GM23338 (cell line): Measurements from ENCODE around the gene MASP2.

Experiments
- CTCF ChIP-seq, 2 experiments: fragments of 200-600 bp in 1 of 2; sonication (generic) in 1 of 2; conservative IDR thresholded peaks; 2 replicates each; pipeline versions ENCODE4 v1.5.1 to v1.6.1; 2016 to 2017; ENCODE audit warnings: antibody characterized with exemption in 2 of 2, low read depth in 2 of 2, mild to moderate bottlenecking in 2 of 2, moderate library complexity in 1 of 2
- EZH2 ChIP-seq: fragments of 200-600 bp; sonication (generic); IDR thresholded peaks from one replicate; pipeline ENCODE4 v1.8.0; 2017; ENCODE audit warnings: antibody characterized with exemption, mild to moderate bottlenecking, low read depth; ENCODE audit not compliant: unreplicated experiment
- EZH2phosphoT487 ChIP-seq: fragments of 200-600 bp; sonication (generic); IDR thresholded peaks from one replicate; pipeline ENCODE4 v1.8.1; 2018; ENCODE audit warnings: antibody characterized with exemption; ENCODE audit not compliant: unreplicated experiment
- NANOG ChIP-seq: IDR thresholded peaks from 2 replicates; pipeline ENCODE4 v1.6.1; 2016; ENCODE audit warnings: antibody characterized with exemption, borderline replicate concordance
- POLR2AphosphoS5 ChIP-seq: IDR thresholded peaks from 2 replicates; pipeline ENCODE4 v1.6.1; 2016; ENCODE audit warnings: antibody characterized with exemption, low read depth
- REST ChIP-seq: IDR thresholded peaks from one replicate; pipeline ENCODE4 v1.6.1; 2018; ENCODE audit warnings: antibody characterized with exemption; ENCODE audit not compliant: unreplicated experiment

GRCh38 chr1:11026052-11026451 is 21.0 kb downstream of the MASP2 start:
- TF ChIP-seq CTCF (conservative IDR thresholded peaks at IDR 0.05; ENCODE audit: low read depth in 2 of 2) (no peak), NANOG (no peak), EZH2 (no peak), REST (no peak), POLR2AphosphoS5 (no peak), EZH2phosphoT487 (no peak)
